Karpas-422 (cell line): ENCODE data around the gene SLC25A51. TPM values are rescaled to one million over a fixed set of nuclear protein-coding genes. Genes with fewer than 3 reads are reported as not detected.

Experiments
- DNase-seq: peaks from one replicate; pipeline ENCODE4 v3.0.0-alpha.2; 2015
- H2AFZ ChIP-seq: fragments of 200-600 bp; sonication (generic); 2 replicates; pipeline ENCODE4 v1.6.1; 2014; ENCODE audit warnings: antibody characterized with exemption, low read length, mixed read lengths
- H3K27ac ChIP-seq: fragments of 200-600 bp; sonication (generic); 2 replicates; pipeline ENCODE4 v1.5.1; 2014; ENCODE audit warnings: mild to moderate bottlenecking, low read length, moderate library complexity
- H3K27me3 ChIP-seq: fragments of 200-600 bp; sonication (generic); 2 replicates; pipeline ENCODE4 v1.6.1; 2014; ENCODE audit warnings: low read length, mixed read lengths
- H3K36me3 ChIP-seq: fragments of 200-600 bp; sonication (generic); 2 replicates; pipeline ENCODE4 v1.6.1; 2014; ENCODE audit warnings: low read length, mixed read lengths; ENCODE audit not compliant: insufficient read depth
- H3K4me1 ChIP-seq: fragments of 200-600 bp; sonication (generic); 2 replicates; pipeline ENCODE4 v1.6.1; 2014; ENCODE audit warnings: mild to moderate bottlenecking, low read length, mixed read lengths
- H3K4me2 ChIP-seq: fragments of 200-600 bp; sonication (generic); 2 replicates; pipeline ENCODE4 v1.6.1; 2014; ENCODE audit warnings: low read length, low read depth, mild to moderate bottlenecking; ENCODE audit not compliant: poor library complexity, severe bottlenecking
- H3K4me3 ChIP-seq: fragments of 200-600 bp; sonication (generic); 2 replicates; pipeline ENCODE4 v1.5.1; 2014; ENCODE audit warnings: mild to moderate bottlenecking, antibody characterized with exemption, low read length, mixed read lengths
- H3K79me2 ChIP-seq: fragments of 200-600 bp; sonication (generic); 2 replicates; pipeline ENCODE4 v1.6.1; 2014; ENCODE audit warnings: mild to moderate bottlenecking, low read length, mixed read lengths
- H3K9ac ChIP-seq: fragments of 200-600 bp; sonication (generic); 2 replicates; pipeline ENCODE4 v1.6.0; 2014; ENCODE audit warnings: low read length
- H3K9me2 ChIP-seq: fragments of 200-600 bp; sonication (generic), shearing (Covaris generic); replicated peaks from 2 replicates; pipeline ENCODE4 v1.6.0; 2014; ENCODE audit warnings: mild to moderate bottlenecking, low read length, moderate library complexity; ENCODE audit not compliant: insufficient read depth
- H3K9me3 ChIP-seq: fragments of 300-700, 200-600 bp; sonication (generic); 2 replicates; pipeline ENCODE4 v1.6.1; 2014; ENCODE audit warnings: low read length, mixed read lengths
- H4K20me1 ChIP-seq: fragments of 200-600 bp; sonication (generic); 2 replicates; pipeline ENCODE4 v1.6.1; 2014; ENCODE audit warnings: mild to moderate bottlenecking, antibody characterized with exemption, low read length, low read depth; ENCODE audit not compliant: insufficient read depth
- small RNA-seq: library from RNA; depleted of rRNA; stranded (forward); fragments of <200 nt; gene quantifications from one replicate; pipeline ENCODE3, GENCODE V24; 2014
- total RNA-seq: library from RNA; depleted of rRNA; stranded (reverse); fragments of >200 nt; shearing (Covaris generic); gene quantifications from 2 replicates; pipeline ENCODE4 v1.2.3, GENCODE V29; 2014; ENCODE audit warnings: low replicate concordance; rRNA removed

Gene SLC25A51
- total RNA-seq, 1 experiment from 2014 or later: 44.2 TPM

DNA sequence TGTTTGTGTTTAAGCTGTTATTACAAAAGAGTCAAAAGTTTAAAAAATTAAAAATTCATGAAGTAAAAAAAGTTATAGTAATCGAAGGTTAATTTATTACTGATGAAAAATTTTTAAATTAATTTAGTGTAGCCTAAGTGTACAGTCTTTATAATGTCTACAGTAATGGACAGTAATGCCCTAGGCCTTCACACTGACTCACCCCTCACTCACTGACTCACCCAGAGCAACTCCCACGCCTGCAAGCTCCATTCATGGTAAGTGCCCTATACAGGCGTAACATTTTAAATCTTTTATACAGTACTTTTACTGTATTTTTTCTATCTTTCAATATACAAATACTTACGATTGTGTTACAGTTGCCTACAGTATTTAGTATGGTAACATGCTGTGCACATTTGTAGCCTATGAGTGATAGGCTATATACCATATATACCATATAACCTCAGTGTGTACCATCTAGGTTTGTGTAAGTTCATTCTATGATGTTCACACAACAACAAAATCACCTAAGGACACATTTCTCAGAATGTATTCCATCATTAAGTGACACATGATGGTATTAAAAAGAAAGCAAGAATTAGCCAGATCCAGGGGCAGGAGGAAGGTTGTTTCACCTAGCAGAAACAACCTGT is 63.2 kb downstream of the SLC25A51 start:
- no peak overlapping the region for H3K4me2 ChIP-seq
- no peak overlapping the region for H3K4me3 ChIP-seq
- H3K9me3 ChIP-seq: no peaks in the 10 kb centered on the region
- H3K9ac ChIP-seq: no peak overlapping the region
- no peak overlapping the region for H2AFZ ChIP-seq
- peaks cover 17% of the 10 kb centered on the region for H3K4me1 ChIP-seq
- no peaks in the 10 kb centered on the region for H3K27me3 ChIP-seq
- no peaks in the 10 kb centered on the region for H3K9me2 ChIP-seq
- H4K20me1 ChIP-seq: no peaks in the 10 kb centered on the region
- H3K36me3 ChIP-seq: peaks cover 15% of the 10 kb centered on the region; the same call in 1 of the 2 replicates
- H3K27ac ChIP-seq: no peak overlapping the region
- H3K79me2 ChIP-seq: peaks cover 60% of the 10 kb centered on the region
- DNase-seq: no peak

DNA sequence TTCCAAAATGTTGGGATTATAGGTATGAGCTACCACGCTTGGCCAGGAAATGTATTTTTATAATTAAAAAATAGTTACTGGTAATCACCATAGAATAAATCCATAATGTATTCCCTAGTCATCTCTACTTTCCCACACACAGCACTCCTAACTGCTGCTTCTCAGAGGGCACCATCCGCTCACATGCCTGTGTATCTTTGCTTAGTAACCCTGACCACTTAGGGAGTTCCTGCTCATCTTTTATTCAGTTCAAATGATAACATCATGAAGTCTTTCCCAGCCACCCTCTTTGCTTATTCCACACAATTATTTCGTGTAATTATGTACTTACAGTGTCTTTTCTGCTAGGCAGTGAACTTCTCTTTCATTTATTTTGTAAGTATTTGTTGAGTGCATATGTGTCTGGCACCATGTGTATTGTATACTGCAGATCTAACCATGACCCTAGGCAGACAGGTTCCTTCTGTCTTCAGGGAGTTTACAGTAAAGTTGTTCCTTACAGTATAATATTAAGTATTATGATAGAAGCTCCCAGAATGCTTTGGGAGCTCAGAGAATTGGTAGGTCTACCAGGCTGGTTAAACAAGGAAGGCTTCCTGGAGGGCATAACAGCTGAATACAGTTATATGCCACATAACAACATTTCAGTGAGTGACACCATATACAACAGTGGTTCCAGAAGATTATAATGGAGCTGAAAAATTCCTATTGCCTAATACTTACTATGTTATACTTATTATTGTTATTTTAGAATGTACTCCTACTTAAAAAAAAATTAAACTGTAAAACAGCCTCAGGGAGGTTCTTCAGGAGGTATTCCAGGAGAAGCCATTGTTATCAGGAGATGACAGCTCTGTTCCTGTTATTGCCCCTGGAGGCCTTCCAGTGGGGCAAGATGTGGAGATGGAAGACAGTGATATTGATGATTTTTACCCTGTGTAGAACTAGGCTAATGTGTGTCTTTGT is 64.1 kb downstream of the SLC25A51 start:
- Histone ChIP-seq H3K9ac (no peak overlapping the region), H3K9me3 (no peaks in the 10 kb centered on the region), H3K79me2 (peaks cover 57% of the 10 kb centered on the region), H3K36me3 (peaks cover 10% of the 10 kb centered on the region), H4K20me1 (no peaks in the 10 kb centered on the region), H3K27ac (no peak overlapping the region), H3K9me2 (no peaks in the 10 kb centered on the region), H3K4me2 (no peak overlapping the region), H3K4me1 (peaks cover 17% of the 10 kb centered on the region), H3K4me3 (no peak overlapping the region), H2AFZ (no peak overlapping the region), H3K27me3 (no peaks in the 10 kb centered on the region)
- peak; percentile 36 for DNase-seq

Small RNAs within 50 kb of the gene (small RNA-seq; reads per million reads assigned to genes)
- gene RNU7-124P: not detected

Other genes with a start within 250 kb of the SLC25A51 start
- 5.5 and 6.9 TPM in 2 replicates for gene TRMT10B, start 150.3 kb downstream of the SLC25A51 start, total RNA-seq
- gene EXOSC3, start 119.1 kb downstream of the SLC25A51 start, total RNA-seq: 36.0 and 98.9 TPM in 2 replicates
- 24.6 and 34.8 TPM in 2 replicates for gene DCAF10, start 103.3 kb downstream of the SLC25A51 start, total RNA-seq
- gene SHB, start 165.1 kb upstream of the SLC25A51 start, total RNA-seq: 27.1 and 42.8 TPM in 2 replicates